Liver (tissue), 3 donors: ENCODE measurements around the gene EFCC1.

Experiments used
- EGR1 ChIP-seq, 2 donors: IDR thresholded peaks; 2 replicates each; pipeline ENCODE4 v1.6.1; 2016 to 2018; ENCODE audit warnings: antibody characterized with exemption in 2 of 2, low read depth in 2 of 2
- FOXA1 ChIP-seq: IDR thresholded peaks from 2 replicates; pipeline ENCODE4 v1.6.1; 2016; ENCODE audit warnings: antibody characterized with exemption
- HNF4G ChIP-seq: IDR thresholded peaks from 2 replicates; pipeline ENCODE4 v1.6.1; 2016; ENCODE audit warnings: antibody characterized with exemption
- JUND ChIP-seq, 2 donors: IDR thresholded peaks; 2 replicates each; pipeline ENCODE4 v1.6.1; 2016; ENCODE audit warnings: antibody characterized with exemption in 2 of 2
- NR2F2 ChIP-seq: IDR thresholded peaks from 2 replicates; pipeline ENCODE4 v1.6.1; 2016; ENCODE audit warnings: antibody characterized with exemption
- RAD21 ChIP-seq, 2 donors: IDR thresholded peaks; 2 replicates each; pipeline ENCODE4 v1.6.1; 2016; ENCODE audit warnings: antibody characterized with exemption in 2 of 2, mild to moderate bottlenecking in 2 of 2
- SP1 ChIP-seq: IDR thresholded peaks from 2 replicates; pipeline ENCODE4 v1.6.1; 2018; ENCODE audit warnings: antibody characterized with exemption, mild to moderate bottlenecking
- TAF1 ChIP-seq: conservative IDR thresholded peaks from 2 replicates; pipeline ENCODE4 v1.6.1; 2016; ENCODE audit warnings: antibody characterized with exemption, mild to moderate bottlenecking
- YY1 ChIP-seq: IDR thresholded peaks from 2 replicates; pipeline ENCODE4 v1.6.1; 2016; ENCODE audit warnings: antibody characterized with exemption, mild to moderate bottlenecking
- TF ChIP-seq, protein P1 (sequence below): fragments of 150-350 bp; IDR thresholded peaks from 2 replicates; pipeline ENCODE4 v1.5.1; 2017; ENCODE audit warnings: improper control_type of control experiment, low read depth, low read length; ENCODE audit not compliant: missing input control
- TF ChIP-seq, protein P2 (sequence below): IDR thresholded peaks from 2 replicates; pipeline ENCODE4 v1.6.1; 2016; ENCODE audit warnings: antibody characterized with exemption, mild to moderate bottlenecking
- TF ChIP-seq, protein P3 (sequence below): IDR thresholded peaks from 2 replicates; pipeline ENCODE4 v1.6.1; 2016; ENCODE audit warnings: antibody characterized with exemption
- TF ChIP-seq, protein P4 (sequence below): IDR thresholded peaks from 2 replicates; pipeline ENCODE4 v1.6.1; 2016; ENCODE audit warnings: antibody characterized with exemption
- donor health status: healthy.
- donor health status: healthy.

DNA sequence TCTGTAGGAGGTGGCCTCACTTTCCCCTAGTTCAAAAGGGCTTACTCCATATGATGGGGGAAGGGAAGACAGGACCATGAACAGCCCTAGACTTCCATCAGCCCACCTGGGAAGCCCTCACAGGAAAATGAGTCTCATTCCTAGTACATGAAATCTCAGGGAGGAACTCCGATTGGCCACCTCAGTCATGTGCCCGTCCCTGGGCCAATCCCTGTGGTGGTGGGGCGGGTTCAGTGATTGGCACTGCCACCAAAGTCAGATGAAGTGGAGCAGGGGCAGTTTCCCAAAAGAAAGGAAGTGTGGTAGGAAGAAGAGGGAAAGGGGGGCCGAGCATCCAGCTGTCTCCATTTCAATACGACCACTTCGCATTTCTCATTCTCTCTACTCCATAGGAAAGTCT is 33.5 kb downstream of the EFCC1 start:
- TF ChIP-seq, protein P1, sequence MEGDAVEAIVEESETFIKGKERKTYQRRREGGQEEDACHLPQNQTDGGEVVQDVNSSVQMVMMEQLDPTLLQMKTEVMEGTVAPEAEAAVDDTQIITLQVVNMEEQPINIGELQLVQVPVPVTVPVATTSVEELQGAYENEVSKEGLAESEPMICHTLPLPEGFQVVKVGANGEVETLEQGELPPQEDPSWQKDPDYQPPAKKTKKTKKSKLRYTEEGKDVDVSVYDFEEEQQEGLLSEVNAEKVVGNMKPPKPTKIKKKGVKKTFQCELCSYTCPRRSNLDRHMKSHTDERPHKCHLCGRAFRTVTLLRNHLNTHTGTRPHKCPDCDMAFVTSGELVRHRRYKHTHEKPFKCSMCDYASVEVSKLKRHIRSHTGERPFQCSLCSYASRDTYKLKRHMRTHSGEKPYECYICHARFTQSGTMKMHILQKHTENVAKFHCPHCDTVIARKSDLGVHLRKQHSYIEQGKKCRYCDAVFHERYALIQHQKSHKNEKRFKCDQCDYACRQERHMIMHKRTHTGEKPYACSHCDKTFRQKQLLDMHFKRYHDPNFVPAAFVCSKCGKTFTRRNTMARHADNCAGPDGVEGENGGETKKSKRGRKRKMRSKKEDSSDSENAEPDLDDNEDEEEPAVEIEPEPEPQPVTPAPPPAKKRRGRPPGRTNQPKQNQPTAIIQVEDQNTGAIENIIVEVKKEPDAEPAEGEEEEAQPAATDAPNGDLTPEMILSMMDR: no peak
- TF ChIP-seq FOXA1: no peak
- TF ChIP-seq, protein P2, sequence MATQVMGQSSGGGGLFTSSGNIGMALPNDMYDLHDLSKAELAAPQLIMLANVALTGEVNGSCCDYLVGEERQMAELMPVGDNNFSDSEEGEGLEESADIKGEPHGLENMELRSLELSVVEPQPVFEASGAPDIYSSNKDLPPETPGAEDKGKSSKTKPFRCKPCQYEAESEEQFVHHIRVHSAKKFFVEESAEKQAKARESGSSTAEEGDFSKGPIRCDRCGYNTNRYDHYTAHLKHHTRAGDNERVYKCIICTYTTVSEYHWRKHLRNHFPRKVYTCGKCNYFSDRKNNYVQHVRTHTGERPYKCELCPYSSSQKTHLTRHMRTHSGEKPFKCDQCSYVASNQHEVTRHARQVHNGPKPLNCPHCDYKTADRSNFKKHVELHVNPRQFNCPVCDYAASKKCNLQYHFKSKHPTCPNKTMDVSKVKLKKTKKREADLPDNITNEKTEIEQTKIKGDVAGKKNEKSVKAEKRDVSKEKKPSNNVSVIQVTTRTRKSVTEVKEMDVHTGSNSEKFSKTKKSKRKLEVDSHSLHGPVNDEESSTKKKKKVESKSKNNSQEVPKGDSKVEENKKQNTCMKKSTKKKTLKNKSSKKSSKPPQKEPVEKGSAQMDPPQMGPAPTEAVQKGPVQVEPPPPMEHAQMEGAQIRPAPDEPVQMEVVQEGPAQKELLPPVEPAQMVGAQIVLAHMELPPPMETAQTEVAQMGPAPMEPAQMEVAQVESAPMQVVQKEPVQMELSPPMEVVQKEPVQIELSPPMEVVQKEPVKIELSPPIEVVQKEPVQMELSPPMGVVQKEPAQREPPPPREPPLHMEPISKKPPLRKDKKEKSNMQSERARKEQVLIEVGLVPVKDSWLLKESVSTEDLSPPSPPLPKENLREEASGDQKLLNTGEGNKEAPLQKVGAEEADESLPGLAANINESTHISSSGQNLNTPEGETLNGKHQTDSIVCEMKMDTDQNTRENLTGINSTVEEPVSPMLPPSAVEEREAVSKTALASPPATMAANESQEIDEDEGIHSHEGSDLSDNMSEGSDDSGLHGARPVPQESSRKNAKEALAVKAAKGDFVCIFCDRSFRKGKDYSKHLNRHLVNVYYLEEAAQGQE: no peak
- no peak for TF ChIP-seq RAD21 (IDR thresholded peaks at IDR 0.05)
- no peak for TF ChIP-seq TAF1
- no peak for TF ChIP-seq JUND (IDR thresholded peaks at IDR 0.05)
- TF ChIP-seq NR2F2: no peak
- TF ChIP-seq YY1: no peak
- no peak for TF ChIP-seq HNF4G
- TF ChIP-seq, protein P3, sequence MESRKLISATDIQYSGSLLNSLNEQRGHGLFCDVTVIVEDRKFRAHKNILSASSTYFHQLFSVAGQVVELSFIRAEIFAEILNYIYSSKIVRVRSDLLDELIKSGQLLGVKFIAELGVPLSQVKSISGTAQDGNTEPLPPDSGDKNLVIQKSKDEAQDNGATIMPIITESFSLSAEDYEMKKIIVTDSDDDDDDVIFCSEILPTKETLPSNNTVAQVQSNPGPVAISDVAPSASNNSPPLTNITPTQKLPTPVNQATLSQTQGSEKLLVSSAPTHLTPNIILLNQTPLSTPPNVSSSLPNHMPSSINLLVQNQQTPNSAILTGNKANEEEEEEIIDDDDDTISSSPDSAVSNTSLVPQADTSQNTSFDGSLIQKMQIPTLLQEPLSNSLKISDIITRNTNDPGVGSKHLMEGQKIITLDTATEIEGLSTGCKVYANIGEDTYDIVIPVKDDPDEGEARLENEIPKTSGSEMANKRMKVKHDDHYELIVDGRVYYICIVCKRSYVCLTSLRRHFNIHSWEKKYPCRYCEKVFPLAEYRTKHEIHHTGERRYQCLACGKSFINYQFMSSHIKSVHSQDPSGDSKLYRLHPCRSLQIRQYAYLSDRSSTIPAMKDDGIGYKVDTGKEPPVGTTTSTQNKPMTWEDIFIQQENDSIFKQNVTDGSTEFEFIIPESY: no peak
- TF ChIP-seq, protein P4, sequence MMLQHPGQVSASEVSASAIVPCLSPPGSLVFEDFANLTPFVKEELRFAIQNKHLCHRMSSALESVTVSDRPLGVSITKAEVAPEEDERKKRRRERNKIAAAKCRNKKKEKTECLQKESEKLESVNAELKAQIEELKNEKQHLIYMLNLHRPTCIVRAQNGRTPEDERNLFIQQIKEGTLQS: no peak
- no peak for TF ChIP-seq SP1
- no peak for TF ChIP-seq EGR1 (IDR thresholded peaks at IDR 0.05; ENCODE audit: low read depth in 2 of 2)
